Astrocyte (in vitro differentiated cells and primary cell): ENCODE measurements around the gene SOX9. TPM values are rescaled to one million over a fixed set of nuclear protein-coding genes. Genes with fewer than 3 reads are reported as not detected.

ENCODE experiments used
- DNase-seq: peaks from one replicate; pipeline ENCODE4 v3.0.0-alpha.2; 2010; ENCODE audit warnings: low read depth
- FAIRE-seq: peaks from 2 replicates; lab custom pipeline; 2011; peaks lifted over from hg19 to GRCh38; lab: Jason Lieb, UNC
- H2AFZ ChIP-seq: 2 replicates; pipeline ENCODE4 v1.6.0; 2012; ENCODE audit warnings: low read depth, low read length, inconsistent platforms
- H3K27ac ChIP-seq: 2 replicates; pipeline ENCODE4 v1.5.1; 2011; ENCODE audit warnings: low read depth, low read length, inconsistent platforms
- H3K27me3 ChIP-seq: 2 replicates; pipeline ENCODE4 v1.6.0; 2011; ENCODE audit warnings: low read length, inconsistent platforms; ENCODE audit not compliant: insufficient read depth
- H3K36me3 ChIP-seq: 2 replicates; pipeline ENCODE4 v1.5.1; 2011; ENCODE audit warnings: low read length, inconsistent platforms; ENCODE audit not compliant: insufficient read depth
- H3K4me1 ChIP-seq: 2 replicates; pipeline ENCODE4 v1.5.1; 2011; ENCODE audit warnings: low read length, inconsistent platforms; ENCODE audit not compliant: insufficient read depth
- H3K4me2 ChIP-seq: 2 replicates; pipeline ENCODE4 v1.6.0; 2012; ENCODE audit warnings: low read length, inconsistent platforms
- H3K4me3 ChIP-seq: 2 replicates; pipeline ENCODE4 v1.5.1; 2011; ENCODE audit warnings: low read depth, mild to moderate bottlenecking, low read length, inconsistent platforms; ENCODE audit not compliant: insufficient read depth
- H3K79me2 ChIP-seq: 2 replicates; pipeline ENCODE4 v1.6.0; 2012; ENCODE audit warnings: mild to moderate bottlenecking, low read length, inconsistent platforms; ENCODE audit not compliant: insufficient read depth
- H3K9ac ChIP-seq: 2 replicates; pipeline ENCODE4 v1.6.0; 2012; ENCODE audit warnings: mild to moderate bottlenecking, low read length, inconsistent platforms
- H3K9me3 ChIP-seq: 2 replicates; pipeline ENCODE4 v1.5.1; 2012; ENCODE audit warnings: low read depth, mild to moderate bottlenecking, low read length, inconsistent platforms; ENCODE audit not compliant: insufficient read depth
- H4K20me1 ChIP-seq: 2 replicates; pipeline ENCODE4 v1.6.0; 2012; ENCODE audit warnings: low read length, inconsistent platforms; ENCODE audit not compliant: insufficient read depth
- H3K27ac Mint-ChIP-seq: one replicate; pipeline ENCODE4 v1.8.0; 2021; ENCODE audit warnings: mild to moderate bottlenecking, mixed read lengths; ENCODE audit not compliant: unreplicated experiment
- H3K27me3 Mint-ChIP-seq: one replicate; pipeline ENCODE4 v1.8.0; 2021; ENCODE audit warnings: low read depth, mixed read lengths; ENCODE audit not compliant: unreplicated experiment
- H3K36me3 Mint-ChIP-seq: one replicate; pipeline ENCODE4 v1.8.0; 2021; ENCODE audit warnings: low read depth, mixed read lengths; ENCODE audit not compliant: unreplicated experiment
- H3K4me1 Mint-ChIP-seq: one replicate; pipeline ENCODE4 v1.8.0; 2021; ENCODE audit warnings: low read depth, mixed read lengths; ENCODE audit not compliant: unreplicated experiment
- H3K4me3 Mint-ChIP-seq: one replicate; pipeline ENCODE4 v1.8.0; 2021; ENCODE audit warnings: mild to moderate bottlenecking, moderate library complexity, mixed read lengths; ENCODE audit not compliant: unreplicated experiment
- H3K9me3 Mint-ChIP-seq: one replicate; pipeline ENCODE4 v1.8.0; 2021; ENCODE audit warnings: mild to moderate bottlenecking, mixed read lengths; ENCODE audit not compliant: unreplicated experiment
- CTCF ChIP-seq: IDR thresholded peaks from 2 replicates; pipeline ENCODE4 v1.5.1; 2011; ENCODE audit warnings: low read depth, mild to moderate bottlenecking, inconsistent platforms, low read length, moderate library complexity; ENCODE audit not compliant: insufficient read depth
- EZH2 ChIP-seq: IDR thresholded peaks from 2 replicates; pipeline ENCODE4 v1.6.1; 2012; ENCODE audit warnings: mild to moderate bottlenecking, low read length, inconsistent platforms; ENCODE audit not compliant: insufficient read depth
- total RNA-seq: library from RNA; stranded (reverse); gene quantifications from 2 replicates; pipeline ENCODE4 v1.2.1, GENCODE V29; 2021

SOX9 gene
- total RNA-seq, 1 donor from 2014 or later: 37.7 TPM

GRCh38 chr17:72165192-72165866 lies 44.5 kb downstream of the SOX9 start:
- no peaks in the 10 kb centered on the region for H3K4me1 ChIP-seq
- no peaks in the 10 kb centered on the region for H4K20me1 ChIP-seq
- no peaks in the 10 kb centered on the region for H3K9me3 ChIP-seq
- Mint-ChIP-seq H3K4me1 (no peaks in the 10 kb centered on the region), H3K36me3 (no peaks in the 10 kb centered on the region), H3K27me3 (peaks cover 22% of the 10 kb centered on the region), H3K4me3 (no peak overlapping the region), H3K27ac (no peak overlapping the region), H3K9me3 (peaks cover 4% of the 10 kb centered on the region)
- FAIRE-seq (no peak), DNase-seq (no peak)
- no peak overlapping the region for H2AFZ ChIP-seq
- H3K27me3 ChIP-seq: no peaks in the 10 kb centered on the region
- H3K4me2 ChIP-seq: no peak overlapping the region
- H3K27ac ChIP-seq: no peak overlapping the region
- H3K9ac ChIP-seq: no peak overlapping the region
- no peak overlapping the region for H3K4me3 ChIP-seq
- H3K36me3 ChIP-seq: no peaks in the 10 kb centered on the region
- no peak for TF ChIP-seq CTCF
- TF ChIP-seq EZH2: no peak
- H3K79me2 ChIP-seq: no peaks in the 10 kb centered on the region

DNA sequence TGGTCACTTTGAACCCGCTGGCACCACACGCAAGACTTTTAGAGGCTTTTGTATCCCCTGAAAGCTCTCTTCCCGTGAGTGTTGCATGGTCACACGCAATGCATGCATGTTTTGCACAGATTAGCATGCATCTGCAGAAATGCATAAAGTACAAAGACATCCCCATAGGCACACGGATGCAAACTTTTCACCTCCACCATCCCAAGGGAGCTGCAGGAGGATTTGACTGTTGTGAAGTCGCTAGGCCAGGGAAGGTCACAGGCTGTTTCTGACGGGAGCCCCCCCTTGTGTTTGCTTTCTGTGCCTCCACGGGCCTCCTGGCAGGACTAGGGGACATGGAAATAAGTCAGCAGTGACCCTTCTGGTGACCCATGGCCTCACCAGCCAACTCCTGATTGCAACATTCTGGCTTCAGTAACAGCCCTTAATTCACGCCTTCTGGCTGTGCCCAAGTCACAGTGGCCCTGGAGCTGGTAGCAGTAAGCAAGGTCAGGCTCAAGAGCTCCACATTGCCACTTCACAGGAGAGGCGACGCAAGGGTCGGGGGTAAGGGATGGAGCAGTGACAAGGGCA lies 45.1 kb downstream of the SOX9 start:
- H3K4me1 Mint-ChIP-seq: no peaks in the 10 kb centered on the region
- H3K9ac ChIP-seq: no peak overlapping the region
- H3K9me3 ChIP-seq: no peaks in the 10 kb centered on the region
- FAIRE-seq (no peak), DNase-seq (no peak)
- no peaks in the 10 kb centered on the region for H3K36me3 ChIP-seq
- TF ChIP-seq EZH2: no peak
- no peak for TF ChIP-seq CTCF
- no peak overlapping the region for H3K4me2 ChIP-seq
- H3K27ac ChIP-seq: no peak overlapping the region
- H3K27ac Mint-ChIP-seq: no peak overlapping the region
- H3K27me3 Mint-ChIP-seq: peaks cover 22% of the 10 kb centered on the region
- peaks cover 4% of the 10 kb centered on the region for H3K9me3 Mint-ChIP-seq
- no peak overlapping the region for H2AFZ ChIP-seq
- H3K4me3 ChIP-seq: no peak overlapping the region
- no peaks in the 10 kb centered on the region for H3K27me3 ChIP-seq
- H3K36me3 Mint-ChIP-seq: no peaks in the 10 kb centered on the region
- H3K79me2 ChIP-seq: no peaks in the 10 kb centered on the region
- H4K20me1 ChIP-seq: no peaks in the 10 kb centered on the region
- H3K4me3 Mint-ChIP-seq: no peak overlapping the region
- no peaks in the 10 kb centered on the region for H3K4me1 ChIP-seq

GRCh38 chr17:72167593-72167992 lies 46.8 kb downstream of the SOX9 start:
- no peaks in the 10 kb centered on the region for H3K36me3 Mint-ChIP-seq
- peaks cover 4% of the 10 kb centered on the region for H3K9me3 Mint-ChIP-seq
- Histone ChIP-seq H4K20me1 (no peaks in the 10 kb centered on the region), H3K9me3 (no peaks in the 10 kb centered on the region), H3K4me1 (no peaks in the 10 kb centered on the region), H3K36me3 (no peaks in the 10 kb centered on the region), H3K79me2 (no peaks in the 10 kb centered on the region), H3K9ac (no peak overlapping the region), H3K27ac (no peak overlapping the region), H3K27me3 (no peaks in the 10 kb centered on the region), H3K4me2 (no peak overlapping the region), H2AFZ (no peak overlapping the region), H3K4me3 (no peak overlapping the region)
- FAIRE-seq (no peak), DNase-seq (no peak)
- no peak for TF ChIP-seq CTCF
- TF ChIP-seq EZH2: no peak
- no peaks in the 10 kb centered on the region for H3K4me1 Mint-ChIP-seq
- no peak overlapping the region for H3K4me3 Mint-ChIP-seq
- peaks cover 21% of the 10 kb centered on the region for H3K27me3 Mint-ChIP-seq
- no peak overlapping the region for H3K27ac Mint-ChIP-seq
